Measurements from ENCODE around the gene ABCC12.

- TF ChIP-seq GATA3 (IDR thresholded peaks at IDR 0.05; ENCODE audit: low read depth, low read length) (no peak), GATA2 (IDR thresholded peaks at IDR 0.05; ENCODE audit: low read depth, low read length) (no peak)
Observed at GRCh38 chr16:48113001-48113400, 42.8 kb downstream of the ABCC12 start.

Measured in SH-SY5Y (cell line).